ENCODE data around the gene TMEM9. TPM values are rescaled to one million over a fixed set of nuclear protein-coding genes. Genes with fewer than 3 reads are reported as not detected.

The TMEM9 gene
- total RNA-seq, 2 donors from 2014 or later = 41.8 to 63.4 TPM

DNA sequence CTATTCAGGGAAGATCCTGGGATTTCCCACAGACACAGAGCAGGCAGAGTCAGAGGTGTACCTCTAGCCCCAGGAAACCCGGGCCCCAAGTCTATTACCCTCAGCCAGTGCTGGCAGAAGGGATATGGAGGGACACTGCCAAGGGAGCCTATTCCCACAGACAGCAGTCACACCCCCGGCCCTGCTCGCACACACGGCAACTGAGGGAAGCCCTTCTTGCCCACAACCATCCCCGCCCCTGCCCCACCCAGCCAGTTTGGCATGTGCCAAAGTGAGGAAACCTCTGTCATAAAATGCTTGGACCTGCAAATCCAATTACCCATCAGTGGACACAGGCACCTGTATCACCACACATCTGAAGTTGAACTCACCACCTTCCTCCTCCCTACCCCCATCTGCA is 48.6 kb downstream of the TMEM9 start:
- no peaks in the 10 kb centered on the region for H3K4me1 ChIP-seq

DNA sequence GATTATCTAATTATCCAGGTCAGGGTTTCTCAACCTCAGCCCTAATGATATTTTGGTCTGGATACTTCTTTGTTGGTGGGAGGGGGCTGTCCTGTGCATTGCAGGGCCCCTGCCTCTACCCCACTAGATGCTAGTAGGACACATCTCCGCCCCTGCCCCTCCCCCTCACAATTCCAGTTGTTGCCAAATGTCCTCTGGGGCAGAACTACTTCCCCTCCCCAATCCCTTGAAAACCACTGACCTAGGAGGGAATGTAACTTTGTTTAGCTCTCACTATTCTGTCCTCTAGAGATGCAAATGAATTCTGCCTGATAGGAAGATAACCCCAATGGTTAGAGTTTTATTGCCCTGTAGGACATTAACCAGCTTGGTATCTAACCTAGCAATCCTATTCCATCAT is 50.1 kb downstream of the TMEM9 start:
- no peaks in the 10 kb centered on the region for H3K36me3 ChIP-seq
- no peaks in the 10 kb centered on the region for H3K27me3 ChIP-seq
- DNase-seq (ENCODE audit: low spot score) = no peak
- H3K9me3 ChIP-seq = no peaks in the 10 kb centered on the region
- no peaks in the 10 kb centered on the region for H3K4me1 ChIP-seq
- TF ChIP-seq CTCF (IDR thresholded peaks at IDR 0.05) = no peak
- H3K27ac ChIP-seq = no peak overlapping the region
- H3K4me3 ChIP-seq = no peak overlapping the region

More for the DNA sequence above, 48.6 kb downstream of the TMEM9 start:
- H3K27ac ChIP-seq = no peak overlapping the region
- DNase-seq (ENCODE audit: low spot score) = no peak
- no peaks in the 10 kb centered on the region for H3K9me3 ChIP-seq
- H3K4me3 ChIP-seq = no peak overlapping the region
- no peak for TF ChIP-seq CTCF (IDR thresholded peaks at IDR 0.05)
- no peaks in the 10 kb centered on the region for H3K36me3 ChIP-seq
- H3K27me3 ChIP-seq = no peaks in the 10 kb centered on the region

- Histone ChIP-seq H3K36me3 (no peaks in the 10 kb centered on the region), H3K27me3 (no peaks in the 10 kb centered on the region), H3K27ac (no peak overlapping the region), H3K9me3 (no peaks in the 10 kb centered on the region), H3K4me3 (no peak overlapping the region), H3K4me1 (no peaks in the 10 kb centered on the region)
- TF ChIP-seq CTCF (IDR thresholded peaks at IDR 0.05) = no peak
- no peak for DNase-seq (ENCODE audit: low spot score)
These were observed 50.6 kb downstream of the TMEM9 start for GRCh38 chr1:201103666-201104065.

DNA sequence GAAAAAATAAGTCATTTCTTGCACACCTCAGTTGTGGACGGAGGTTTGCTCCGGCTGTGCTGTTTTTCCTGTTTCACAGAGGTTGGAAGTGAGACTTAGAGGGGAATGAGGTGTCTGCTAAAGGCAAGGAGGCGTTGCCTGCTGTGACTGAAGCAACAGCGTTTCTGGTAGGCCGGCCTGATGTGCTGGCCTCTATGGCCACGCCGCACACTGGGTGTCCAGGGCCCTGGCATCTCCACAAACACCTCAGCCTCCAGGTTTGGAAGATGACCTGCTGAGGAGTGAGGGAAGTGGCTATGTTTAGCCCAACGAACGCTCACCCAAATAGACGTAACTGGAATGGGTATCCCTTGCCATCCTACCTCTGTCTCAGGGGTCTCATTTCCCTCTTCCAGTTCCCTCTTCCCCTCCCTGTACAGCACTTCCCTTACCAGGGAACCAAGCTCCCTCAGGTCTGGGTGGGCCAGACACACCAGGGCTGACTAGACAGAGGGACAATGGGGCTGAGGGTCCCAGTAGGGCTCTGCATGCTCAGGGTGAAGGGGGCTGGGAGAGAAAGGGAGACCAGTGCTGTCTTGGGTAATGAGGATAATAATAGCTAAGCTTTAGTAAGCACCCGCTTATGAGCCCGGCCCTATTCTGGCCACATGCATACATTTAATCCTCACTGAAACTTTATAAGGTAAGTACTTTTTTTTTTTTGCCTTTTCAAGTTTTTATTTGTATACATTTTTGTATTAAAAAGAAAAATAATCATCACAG is 53.9 kb downstream of the TMEM9 start:
- Histone ChIP-seq H3K36me3 (no peaks in the 10 kb centered on the region), H3K4me3 (no peak overlapping the region), H3K4me1 (no peaks in the 10 kb centered on the region), H3K9me3 (no peaks in the 10 kb centered on the region), H3K27me3 (no peaks in the 10 kb centered on the region), H3K27ac (no peak overlapping the region)
- no peak for DNase-seq (ENCODE audit: low spot score)
- TF ChIP-seq CTCF (IDR thresholded peaks at IDR 0.05) = no peak

DNA sequence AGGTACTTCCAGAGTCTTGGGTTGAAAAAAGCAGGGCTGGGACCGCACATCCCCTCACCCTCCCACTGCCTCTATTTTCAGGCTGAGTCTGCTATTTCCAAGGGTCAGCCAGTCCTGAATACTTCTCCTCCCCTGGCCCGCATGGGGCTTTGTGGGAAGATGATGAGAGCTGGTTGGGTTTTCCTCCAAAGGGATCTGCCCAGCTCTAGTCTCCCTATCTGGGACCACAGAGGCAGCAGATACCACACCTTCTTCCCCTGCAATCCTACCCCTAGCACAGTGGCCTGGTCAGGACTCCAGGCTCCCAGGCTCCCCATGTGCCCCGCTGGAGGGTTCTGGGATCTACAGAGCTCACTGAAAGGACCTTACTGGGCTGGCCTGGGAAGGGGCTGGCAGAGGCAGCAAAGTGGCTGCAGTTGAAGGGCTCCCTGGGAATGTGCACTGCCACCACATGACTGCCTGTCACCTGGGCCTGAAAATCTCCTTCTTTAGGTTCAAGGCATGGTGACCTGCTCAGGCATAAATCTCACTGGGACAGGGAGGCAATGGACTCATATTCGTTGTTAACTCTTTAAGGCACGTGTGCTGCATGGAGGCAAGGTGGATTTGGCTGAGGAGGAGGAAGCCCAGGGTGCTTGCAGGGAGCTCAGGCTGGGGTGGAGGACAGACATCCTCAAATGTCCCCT is 55.1 kb downstream of the TMEM9 start:
- no peaks in the 10 kb centered on the region for H3K4me1 ChIP-seq
- no peaks in the 10 kb centered on the region for H3K9me3 ChIP-seq
- no peak for DNase-seq (ENCODE audit: low spot score)
- H3K4me3 ChIP-seq = no peak overlapping the region
- H3K27ac ChIP-seq = no peak overlapping the region
- H3K27me3 ChIP-seq = no peaks in the 10 kb centered on the region
- H3K36me3 ChIP-seq = no peaks in the 10 kb centered on the region
- no peak for TF ChIP-seq CTCF (IDR thresholded peaks at IDR 0.05)
